Measurements from ENCODE around the gene PLA2G10.
"Not testable (repeated sequence)": the region's sequence is repeated elsewhere in the genome, so short reads cannot be mapped to it uniquely, and the experiment has no call there.

PLA2G10 gene, protein sequence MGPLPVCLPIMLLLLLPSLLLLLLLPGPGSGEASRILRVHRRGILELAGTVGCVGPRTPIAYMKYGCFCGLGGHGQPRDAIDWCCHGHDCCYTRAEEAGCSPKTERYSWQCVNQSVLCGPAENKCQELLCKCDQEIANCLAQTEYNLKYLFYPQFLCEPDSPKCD

DNA sequence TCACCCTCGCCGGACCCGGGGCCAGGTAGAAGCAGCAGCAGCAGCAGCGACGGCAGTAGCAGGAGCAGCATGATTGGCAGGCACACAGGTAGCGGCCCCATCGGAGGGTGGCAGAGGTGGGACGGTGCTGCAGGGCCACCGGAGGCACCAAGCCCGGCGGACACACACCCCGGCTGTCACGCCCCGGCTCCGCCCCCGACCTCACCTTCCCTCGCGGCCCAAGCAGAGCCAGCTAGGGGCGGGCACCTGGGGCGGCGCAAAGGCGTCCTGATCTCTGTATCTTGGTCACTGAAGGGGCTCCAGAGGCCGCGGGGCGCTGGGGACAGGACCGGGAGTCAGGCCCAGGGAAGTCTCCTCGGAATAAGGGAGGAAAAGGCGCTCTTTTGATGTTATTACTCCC, at the start of gene PLA2G10:
Gene PLA2G10, minus strand, starts transcription at position 180 of the 400 bp plus-strand sequence. Its CDS starts 79 bp downstream, at position 101.
- not testable (repeated sequence) for FAIRE-seq; DNase-seq (ENCODE audit: insufficient read length, low spot score)

DNA sequence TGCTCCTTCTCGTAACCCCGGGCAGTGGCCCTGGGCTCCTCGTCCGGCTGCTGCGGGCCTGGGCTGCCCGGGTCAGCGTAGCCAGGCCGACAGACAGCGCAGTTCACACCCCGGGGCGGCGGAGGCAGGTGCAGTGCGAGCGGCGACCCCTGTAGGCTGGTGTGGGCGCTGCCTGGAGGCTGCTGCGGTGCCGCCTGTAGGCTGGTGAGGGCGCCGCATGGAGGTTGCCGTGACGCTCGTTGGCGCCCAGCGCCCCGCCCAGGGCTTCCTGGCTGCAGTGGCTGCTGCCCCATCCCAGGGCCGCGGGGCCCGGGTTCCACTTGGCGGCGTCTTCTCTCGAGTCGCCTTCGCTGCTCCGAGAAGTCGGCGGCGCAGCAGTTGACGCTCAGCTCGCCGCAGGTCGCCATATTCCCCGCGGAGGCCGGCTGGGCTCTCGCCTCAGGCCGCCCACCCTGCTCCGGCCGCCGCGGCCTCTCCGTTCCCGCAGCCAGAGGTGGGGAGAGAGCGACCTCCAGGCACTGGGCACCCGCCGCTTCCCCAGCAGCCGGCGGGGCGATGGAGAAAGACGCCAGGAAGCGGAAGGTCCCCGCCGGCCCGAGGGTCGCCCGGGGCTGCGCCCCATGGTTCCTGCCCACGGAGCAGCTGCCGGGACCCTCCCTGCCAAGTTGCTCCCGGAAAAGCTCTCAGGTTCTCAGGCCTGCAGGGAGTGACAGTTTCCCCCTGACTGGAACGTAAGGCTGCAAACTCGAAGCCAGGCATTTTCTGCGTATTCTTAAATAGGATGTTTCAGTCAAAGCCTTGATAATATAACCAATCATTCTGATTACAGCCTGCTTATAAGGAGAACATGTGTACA, 48.4 kb upstream of the PLA2G10 start, which contains the start of gene NPIPA2:
Gene NPIPA2, plus strand, starts transcription at position 261 of the 856 bp plus-strand sequence. CDS start 5,533 bp downstream, outside the sequence.
- not testable (repeated sequence) for DNase-seq (ENCODE audit: insufficient read length, low spot score); FAIRE-seq

DNA sequence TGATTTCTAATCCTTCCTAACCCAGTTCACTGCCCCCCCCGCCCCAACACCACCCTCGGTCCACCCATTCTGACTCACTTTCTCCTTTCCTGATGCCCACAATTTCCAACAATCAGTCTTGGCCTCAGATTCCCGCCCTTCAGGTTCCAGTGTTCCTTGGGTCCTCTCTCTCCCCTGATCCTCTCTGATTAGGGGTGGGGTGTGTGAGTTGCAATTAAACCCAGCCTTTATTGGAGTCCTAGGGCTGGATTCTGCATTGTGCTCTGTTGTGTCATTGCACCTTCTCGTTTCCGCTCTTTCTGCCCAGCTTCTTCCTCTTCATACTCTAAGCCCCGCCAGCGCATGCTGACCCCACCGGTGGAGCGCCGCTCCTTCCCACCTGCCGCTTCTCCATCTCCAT, 47.7 kb upstream of the PLA2G10 start:
- not testable (repeated sequence) for DNase-seq (ENCODE audit: insufficient read length, low spot score); FAIRE-seq

DNA sequence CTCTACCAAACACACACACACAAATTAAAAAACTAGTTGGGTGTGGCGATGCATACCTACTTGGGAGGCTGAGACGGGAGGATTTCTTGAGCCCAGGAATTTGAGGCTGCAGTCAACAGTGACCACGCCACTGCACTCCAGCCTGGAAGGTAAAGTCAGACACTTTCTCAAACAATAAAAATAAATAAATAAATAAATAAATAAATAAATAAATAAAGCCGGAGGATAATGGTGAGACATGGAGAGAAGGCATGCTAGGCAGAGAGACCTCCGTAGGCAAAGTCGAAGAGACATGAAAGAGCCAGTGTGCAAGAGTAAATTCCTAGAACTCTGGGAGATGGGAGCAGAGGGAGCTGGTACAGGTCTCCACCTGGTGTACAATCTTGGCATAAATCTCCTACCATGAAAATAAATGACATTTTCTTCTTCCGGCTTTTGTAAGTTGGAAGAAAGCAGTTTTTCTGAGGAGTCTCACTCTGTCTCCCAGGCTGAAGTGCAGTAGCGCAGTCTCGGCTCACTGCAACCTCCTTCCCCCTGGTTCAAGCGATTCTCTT, 46.8 kb upstream of the PLA2G10 start:
- not testable (repeated sequence) for DNase-seq (ENCODE audit: insufficient read length, low spot score); FAIRE-seq

DNA sequence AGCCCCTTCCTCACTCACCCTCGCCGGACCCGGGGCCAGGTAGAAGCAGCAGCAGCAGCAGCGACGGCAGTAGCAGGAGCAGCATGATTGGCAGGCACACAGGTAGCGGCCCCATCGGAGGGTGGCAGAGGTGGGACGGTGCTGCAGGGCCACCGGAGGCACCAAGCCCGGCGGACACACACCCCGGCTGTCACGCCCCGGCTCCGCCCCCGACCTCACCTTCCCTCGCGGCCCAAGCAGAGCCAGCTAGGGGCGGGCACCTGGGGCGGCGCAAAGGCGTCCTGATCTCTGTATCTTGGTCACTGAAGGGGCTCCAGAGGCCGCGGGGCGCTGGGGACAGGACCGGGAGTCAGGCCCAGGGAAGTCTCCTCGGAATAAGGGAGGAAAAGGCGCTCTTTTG, 39.1 kb upstream of the PLA2G10 start:
- FAIRE-seq; DNase-seq (ENCODE audit: insufficient read length, low spot score): not testable (repeated sequence)

DNA sequence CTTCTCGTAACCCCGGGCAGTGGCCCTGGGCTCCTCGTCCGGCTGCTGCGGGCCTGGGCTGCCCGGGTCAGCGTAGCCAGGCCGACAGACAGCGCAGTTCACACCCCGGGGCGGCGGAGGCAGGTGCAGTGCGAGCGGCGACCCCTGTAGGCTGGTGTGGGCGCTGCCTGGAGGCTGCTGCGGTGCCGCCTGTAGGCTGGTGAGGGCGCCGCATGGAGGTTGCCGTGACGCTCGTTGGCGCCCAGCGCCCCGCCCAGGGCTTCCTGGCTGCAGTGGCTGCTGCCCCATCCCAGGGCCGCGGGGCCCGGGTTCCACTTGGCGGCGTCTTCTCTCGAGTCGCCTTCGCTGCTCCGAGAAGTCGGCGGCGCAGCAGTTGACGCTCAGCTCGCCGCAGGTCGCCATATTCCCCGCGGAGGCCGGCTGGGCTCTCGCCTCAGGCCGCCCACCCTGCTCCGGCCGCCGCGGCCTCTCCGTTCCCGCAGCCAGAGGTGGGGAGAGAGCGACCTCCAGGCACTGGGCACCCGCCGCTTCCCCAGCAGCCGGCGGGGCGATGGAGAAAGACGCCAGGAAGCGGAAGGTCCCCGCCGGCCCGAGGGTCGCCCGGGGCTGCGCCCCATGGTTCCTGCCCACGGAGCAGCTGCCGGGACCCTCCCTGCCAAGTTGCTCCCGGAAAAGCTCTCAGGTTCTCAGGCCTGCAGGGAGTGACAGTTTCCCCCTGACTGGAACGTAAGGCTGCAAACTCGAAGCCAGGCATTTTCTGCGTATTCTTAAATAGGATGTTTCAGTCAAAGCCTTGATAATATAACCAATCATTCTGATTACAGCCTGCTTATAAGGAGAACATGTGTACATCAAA, 9.3 kb upstream of the PLA2G10 start, which contains the start of gene NPIPA3:
Gene NPIPA3, plus strand, starts transcription at position 256 of the 856 bp plus-strand sequence. CDS start 5,533 bp downstream, outside the sequence.
- DNase-seq (ENCODE audit: insufficient read length, low spot score); FAIRE-seq: not testable (repeated sequence)

DNA sequence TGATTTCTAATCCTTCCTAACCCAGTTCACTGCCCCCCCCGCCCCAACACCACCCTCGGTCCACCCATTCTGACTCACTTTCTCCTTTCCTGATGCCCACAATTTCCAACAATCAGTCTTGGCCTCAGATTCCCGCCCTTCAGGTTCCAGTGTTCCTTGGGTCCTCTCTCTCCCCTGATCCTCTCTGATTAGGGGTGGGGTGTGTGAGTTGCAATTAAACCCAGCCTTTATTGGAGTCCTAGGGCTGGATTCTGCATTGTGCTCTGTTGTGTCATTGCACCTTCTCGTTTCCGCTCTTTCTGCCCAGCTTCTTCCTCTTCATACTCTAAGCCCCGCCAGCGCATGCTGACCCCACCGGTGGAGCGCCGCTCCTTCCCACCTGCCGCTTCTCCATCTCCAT, 8.6 kb upstream of the PLA2G10 start:
- not testable (repeated sequence) for DNase-seq (ENCODE audit: insufficient read length, low spot score); FAIRE-seq

DNA sequence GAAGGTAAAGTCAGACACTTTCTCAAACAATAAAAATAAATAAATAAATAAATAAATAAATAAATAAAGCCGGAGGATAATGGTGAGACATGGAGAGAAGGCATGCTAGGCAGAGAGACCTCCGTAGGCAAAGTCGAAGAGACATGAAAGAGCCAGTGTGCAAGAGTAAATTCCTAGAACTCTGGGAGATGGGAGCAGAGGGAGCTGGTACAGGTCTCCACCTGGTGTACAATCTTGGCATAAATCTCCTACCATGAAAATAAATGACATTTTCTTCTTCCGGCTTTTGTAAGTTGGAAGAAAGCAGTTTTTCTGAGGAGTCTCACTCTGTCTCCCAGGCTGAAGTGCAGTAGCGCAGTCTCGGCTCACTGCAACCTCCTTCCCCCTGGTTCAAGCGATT, 7.8 kb upstream of the PLA2G10 start:
- FAIRE-seq; DNase-seq (ENCODE audit: insufficient read length, low spot score): not testable (repeated sequence)

DNA sequence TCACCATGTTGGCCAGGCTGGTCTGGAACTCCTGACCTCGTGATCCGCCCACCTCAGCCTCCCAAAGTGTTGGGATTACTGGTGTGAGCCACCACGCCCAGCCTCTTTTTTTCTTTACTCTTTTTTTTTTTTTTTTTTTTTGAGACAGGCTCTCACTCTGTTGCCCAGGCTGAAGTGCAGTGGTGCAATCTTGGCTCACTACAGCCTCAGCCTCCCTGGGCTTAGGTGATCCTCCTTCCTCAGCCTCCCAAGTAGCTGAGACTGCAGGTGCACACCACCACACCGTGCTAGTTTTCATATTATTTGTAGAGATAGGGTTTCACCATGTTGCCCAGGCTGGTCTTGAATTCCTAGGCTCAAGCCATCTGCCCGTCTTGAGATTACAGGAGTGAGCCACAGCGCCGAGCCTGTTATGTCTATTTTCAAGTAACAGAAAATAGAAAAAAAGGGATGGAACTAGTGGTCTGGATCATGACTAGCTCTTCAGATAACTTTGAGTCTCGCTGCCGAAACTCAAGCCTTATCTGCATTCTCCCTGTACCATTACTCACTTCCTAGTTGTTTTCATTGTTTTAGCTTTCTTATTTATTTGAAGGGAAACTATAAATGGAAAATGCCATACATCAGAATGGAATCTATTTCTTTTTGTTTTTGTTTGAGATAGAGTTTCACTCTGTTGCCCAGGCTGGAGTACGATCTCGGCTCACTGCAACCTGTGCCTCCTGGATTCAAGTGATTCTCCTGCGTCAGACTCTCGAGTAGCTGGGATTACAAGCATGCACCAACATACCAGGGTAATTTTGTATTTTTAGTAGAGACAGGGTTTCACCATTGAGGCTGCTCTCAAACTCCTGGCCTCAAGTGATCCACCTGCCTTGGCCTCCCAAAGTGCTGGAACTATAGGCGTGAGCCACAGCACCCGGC, 8.0 kb downstream of the PLA2G10 start:
- DNase-seq (ENCODE audit: insufficient read length, low spot score); FAIRE-seq: not testable (repeated sequence)

DNA sequence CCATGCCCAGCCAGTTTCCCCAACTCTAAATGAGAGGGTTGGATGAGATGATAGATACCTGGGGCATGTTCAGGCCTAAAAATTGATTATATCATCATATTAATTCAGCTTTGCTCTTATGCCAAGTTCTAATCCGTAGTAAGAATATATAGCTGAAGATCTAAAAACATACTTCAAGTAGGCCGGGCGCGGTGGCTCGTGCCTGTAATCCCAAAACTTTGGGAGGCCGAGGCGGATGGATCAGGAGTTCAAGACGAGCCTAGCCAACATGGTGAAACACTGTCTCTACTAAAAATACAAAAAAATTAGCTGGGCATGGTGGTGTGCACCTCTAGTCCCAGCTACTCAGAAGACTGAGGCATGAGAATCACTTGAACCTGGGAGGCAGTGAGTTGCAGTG, 12.0 kb downstream of the PLA2G10 start:
- FAIRE-seq (no peak), DNase-seq (ENCODE audit: insufficient read length, low spot score) (no peak)
- TF ChIP-seq, protein P1, sequence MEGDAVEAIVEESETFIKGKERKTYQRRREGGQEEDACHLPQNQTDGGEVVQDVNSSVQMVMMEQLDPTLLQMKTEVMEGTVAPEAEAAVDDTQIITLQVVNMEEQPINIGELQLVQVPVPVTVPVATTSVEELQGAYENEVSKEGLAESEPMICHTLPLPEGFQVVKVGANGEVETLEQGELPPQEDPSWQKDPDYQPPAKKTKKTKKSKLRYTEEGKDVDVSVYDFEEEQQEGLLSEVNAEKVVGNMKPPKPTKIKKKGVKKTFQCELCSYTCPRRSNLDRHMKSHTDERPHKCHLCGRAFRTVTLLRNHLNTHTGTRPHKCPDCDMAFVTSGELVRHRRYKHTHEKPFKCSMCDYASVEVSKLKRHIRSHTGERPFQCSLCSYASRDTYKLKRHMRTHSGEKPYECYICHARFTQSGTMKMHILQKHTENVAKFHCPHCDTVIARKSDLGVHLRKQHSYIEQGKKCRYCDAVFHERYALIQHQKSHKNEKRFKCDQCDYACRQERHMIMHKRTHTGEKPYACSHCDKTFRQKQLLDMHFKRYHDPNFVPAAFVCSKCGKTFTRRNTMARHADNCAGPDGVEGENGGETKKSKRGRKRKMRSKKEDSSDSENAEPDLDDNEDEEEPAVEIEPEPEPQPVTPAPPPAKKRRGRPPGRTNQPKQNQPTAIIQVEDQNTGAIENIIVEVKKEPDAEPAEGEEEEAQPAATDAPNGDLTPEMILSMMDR (IDR thresholded peaks at IDR 0.05; ENCODE audit: insufficient read depth, missing control alignments), result no peak

DNA sequence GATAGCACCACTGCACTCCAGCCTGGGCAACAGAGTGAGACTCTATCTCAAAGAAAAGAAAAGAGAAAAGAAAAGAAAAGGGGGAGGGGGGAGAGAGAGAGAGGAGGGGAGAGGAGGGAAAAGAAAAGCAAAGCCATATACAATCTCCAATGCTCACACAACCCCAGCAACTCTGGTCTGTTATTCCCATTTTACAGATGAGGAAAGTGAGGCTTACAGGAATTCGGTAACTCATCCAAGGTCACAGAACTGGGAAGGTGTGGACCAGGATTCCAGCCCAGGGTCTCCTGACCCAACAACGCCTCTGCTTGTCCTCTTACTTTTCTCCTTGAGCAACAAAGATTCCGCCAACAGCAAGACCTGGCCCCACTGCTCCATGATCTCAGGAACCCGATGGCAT, 13.0 kb downstream of the PLA2G10 start:
- DNase-seq (ENCODE audit: insufficient read length, low spot score) (no peak), FAIRE-seq (no peak)
- TF ChIP-seq, protein P1 (IDR thresholded peaks at IDR 0.05; ENCODE audit: insufficient read depth, missing control alignments), result no peak

DNA sequence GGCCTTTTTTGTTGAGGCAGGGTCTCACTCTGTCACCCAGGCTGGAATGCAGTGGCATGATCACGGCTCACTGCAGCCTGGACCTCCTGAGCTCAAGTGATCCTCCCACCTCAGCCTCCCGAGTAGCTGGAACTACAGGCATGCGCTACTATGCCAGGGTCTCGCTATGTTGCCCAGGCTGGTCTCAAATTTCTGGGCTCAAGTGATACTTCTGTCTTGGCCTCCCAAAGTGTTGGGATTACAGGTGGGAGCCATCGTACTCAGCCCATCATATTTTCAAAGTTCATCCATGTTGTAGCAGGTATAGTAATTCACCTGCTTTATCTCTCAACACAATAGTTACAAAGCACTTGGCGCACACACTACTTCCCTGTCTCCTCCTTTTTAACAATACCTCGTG, 13.7 kb downstream of the PLA2G10 start:
- DNase-seq (ENCODE audit: insufficient read length, low spot score); FAIRE-seq: not testable (repeated sequence)

Data from D721Med (cell line).